HepG2 (cell line): ENCODE data around the gene NRDC. TPM values are rescaled to one million over a fixed set of nuclear protein-coding genes. Genes with fewer than 3 reads are reported as not detected.

Experiments
- ATAC-seq: fragments of 200-7000 bp; cut with Tn5 transposase; 3 replicates; pipeline ENCODE4 v1.9.1; 2020; ENCODE audit warnings: mild to moderate bottlenecking, moderate library complexity
- BruUV-seq: library from RNA; stranded (reverse); fragments of 400-500 nt; replicated peaks from 2 replicates; lab custom pipeline; 2021; lab: Mats Ljungman, UMichigan
- CTCF ChIA-PET: fragments of 300-600 bp; formaldehyde crosslinking; extraction: SDS; loops from one replicate; lab custom pipeline; 2021; ENCODE audit warnings: low total read pairs, inconsistent platforms, low intra/inter-chr PET ratio; lab: Yijun Ruan, JAX
- POLR2A ChIA-PET: fragments of 350-600 bp; sonication (Branson Sonifier 250); formaldehyde crosslinking; loops from one replicate; lab custom pipeline; 2020; ENCODE audit warnings: antibody characterized with exemption, inconsistent platforms; lab: Yijun Ruan, JAX
- DNase-seq: peaks from one replicate; pipeline ENCODE4 v3.0.0-alpha.2; 2015; ENCODE audit warnings: low spot score
- FAIRE-seq: peaks from 3 replicates; lab custom pipeline; 2011; peaks lifted over from hg19 to GRCh38; lab: Jason Lieb, UNC
- H2AFZ ChIP-seq: one replicate; pipeline ENCODE4 v1.6.1; 2011; ENCODE audit warnings: low read length, inconsistent platforms
- H3K27ac ChIP-seq: fragments of 300-600 bp; 3 replicates; pipeline ENCODE4 v1.8.0; 2011; ENCODE audit warnings: mixed run types, mild to moderate bottlenecking, mixed read lengths, low read length, inconsistent platforms; ENCODE audit not compliant: insufficient read depth; ENCODE audit errors: extremely low read length
- H3K27me3 ChIP-seq, 2 experiments: fragments of 200-600 bp in 1 of 2; 2 replicates in 1 of 2; 3 replicates in 1 of 2; pipeline versions ENCODE4 v1.6.0 to v1.8.0; 2011; ENCODE audit warnings: low read length in 2 of 2, mild to moderate bottlenecking in 2 of 2, moderate library complexity in 2 of 2, inconsistent platforms in 1 of 2; ENCODE audit not compliant: insufficient read depth in 2 of 2, control insufficient read depth in 1 of 2
- H3K36me3 ChIP-seq, 2 experiments: fragments of 200-600 bp in 1 of 2; replicated peaks in 1 of 2; 2 replicates in 1 of 2; 3 replicates in 1 of 2; pipeline versions ENCODE4 v1.5.1 to v1.8.0; 2011; ENCODE audit warnings: low read length in 2 of 2, inconsistent platforms in 1 of 2; ENCODE audit not compliant: insufficient read depth in 2 of 2, control insufficient read depth in 1 of 2
- H3K4me1 ChIP-seq: 2 replicates; pipeline ENCODE4 v1.5.1; 2012; ENCODE audit warnings: low read length, inconsistent platforms; ENCODE audit not compliant: insufficient read depth
- H3K4me2 ChIP-seq: 2 replicates; pipeline ENCODE4 v1.6.0; 2011; ENCODE audit warnings: low read depth, low read length, inconsistent platforms
- H3K4me3 ChIP-seq, 3 experiments: fragments of 200-600 bp in 1 of 3; sonication (generic), shearing (Covaris generic) in 1 of 3; replicated peaks in 1 of 3; 2 replicates each; pipeline ENCODE4 v1.5.1; 2011 to 2016; ENCODE audit warnings: low read length in 3 of 3, inconsistent platforms in 2 of 3, low read depth in 2 of 3, mild to moderate bottlenecking in 2 of 3, control low read depth in 1 of 3, mixed read lengths in 1 of 3; ENCODE audit not compliant: insufficient read depth in 1 of 3
- H3K79me2 ChIP-seq: one replicate; pipeline ENCODE4 v1.6.1; 2011; ENCODE audit warnings: low read length, inconsistent platforms; ENCODE audit not compliant: insufficient read depth
- H3K9ac ChIP-seq: 2 replicates; pipeline ENCODE4 v1.6.0; 2011; ENCODE audit warnings: mild to moderate bottlenecking, low read depth, low read length, inconsistent platforms; ENCODE audit not compliant: insufficient read depth
- H3K9me3 ChIP-seq: 2 replicates; pipeline ENCODE4 v1.5.1; 2012; ENCODE audit warnings: mild to moderate bottlenecking, low read length
- H4K20me1 ChIP-seq: 2 replicates; pipeline ENCODE4 v1.6.0; 2011; ENCODE audit warnings: inconsistent platforms, mild to moderate bottlenecking, low read length, moderate library complexity; ENCODE audit not compliant: insufficient read depth
- ATAD3A ChIP-seq: sonication (generic); formaldehyde crosslinking; IDR thresholded peaks from 2 replicates; pipeline ENCODE4 v1.4.0; 2020; ENCODE audit warnings: missing genetic modification reagents
- FOXJ3 ChIP-seq: sonication (generic); formaldehyde crosslinking; IDR thresholded peaks from 2 replicates; pipeline ENCODE4 v1.4.0; 2020; ENCODE audit warnings: missing genetic modification reagents, mild to moderate bottlenecking, borderline replicate concordance
- GABPB1 ChIP-seq: IDR thresholded peaks from 2 replicates; pipeline ENCODE4 v1.6.1; 2016; ENCODE audit warnings: mild to moderate bottlenecking, missing genetic modification reagents, moderate library complexity, missing compliant biosample characterization
- NFE2L2 ChIP-seq: fragments of 150-350 bp; IDR thresholded peaks from 2 replicates; pipeline ENCODE4 v1.6.1; 2014; ENCODE audit warnings: low read length
- NR3C1 ChIP-seq: sonication (generic); formaldehyde crosslinking; IDR thresholded peaks from 2 replicates; pipeline ENCODE4 v1.4.0; 2020; ENCODE audit warnings: missing genetic modification reagents
- SIX4 ChIP-seq: sonication (generic); formaldehyde crosslinking; IDR thresholded peaks from 2 replicates; pipeline ENCODE4 v1.4.0; 2020; ENCODE audit warnings: missing genetic modification reagents
- WGBS: methylation state at CpG from one replicate; pipeline ENCODE4 v1.1.6; 2017; ENCODE audit warnings: low lambda C conversion rate; 5-methylcytosine and 5-hydroxymethylcytosine counted together
- in situ Hi-C: cut with HindIII; loops from 2 replicates; pipeline ENCODE4 v1.10.0; 2017; ENCODE audit warnings: low pct_unique_long_range_greater_than_20kb; ENCODE audit not compliant: extremely low pct_ligation_motif_present
- intact Hi-C: fragments of 100-400 bp; cut with micrococcal nuclease; formaldehyde crosslinking; loops from one replicate; pipeline ENCODE4 v1.10.0; 2022; ENCODE audit not compliant: unreplicated experiment
- polyA plus RNA-seq, 8 experiments: library from polyadenylated mRNA; depleted of rRNA in 3 of 8; stranded (reverse) in 7 of 8; unstranded in 1 of 8; fragments of >200 nt; fragmentation: Illumina TruSeq in 4 of 8; extraction: Trizol in 4 of 8; gene quantifications; 2 replicates each; pipeline versions ENCODE4 v1.2.1 to v1.2.3, GENCODE V29; 2011 to 2016; ENCODE audit warnings: low read depth in 4 of 8, missing spikeins in 1 of 8, mixed read lengths in 1 of 8; ENCODE audit not compliant: insufficient read depth in 1 of 8
- total RNA-seq, 5 experiments: library from RNA; depleted of rRNA; stranded (reverse); fragments of >200 nt; fragmentation: Illumina TruSeq; extraction: Trizol; gene quantifications; 2 replicates each; pipeline ENCODE4 v1.2.3, GENCODE V29; 2016; ENCODE audit warnings: low read depth in 1 of 5
- TF ChIP-seq, protein P1 (sequence below): sonication (generic); formaldehyde crosslinking; IDR thresholded peaks from 2 replicates; pipeline ENCODE4 v1.5.0; 2020; ENCODE audit warnings: mild to moderate bottlenecking, missing genetic modification reagents
- TF ChIP-seq, protein P2 (sequence below): sonication (generic); formaldehyde crosslinking; IDR thresholded peaks from 2 replicates; pipeline ENCODE4 v1.4.0; 2020; ENCODE audit warnings: missing genetic modification reagents, borderline replicate concordance
- TF ChIP-seq, protein P3 (sequence below): IDR thresholded peaks from 2 replicates; pipeline ENCODE4 v1.6.1; 2016; ENCODE audit warnings: missing genetic modification reagents, missing compliant biosample characterization
- TF ChIP-seq, protein P4 (sequence below): sonication (generic); formaldehyde crosslinking; IDR thresholded peaks from 2 replicates; pipeline ENCODE4 v1.4.0; 2020; ENCODE audit warnings: missing genetic modification reagents
- TF ChIP-seq, protein P5 (sequence below): sonication (generic); formaldehyde crosslinking; IDR thresholded peaks from 2 replicates; pipeline ENCODE4 v1.5.0; 2020; ENCODE audit warnings: missing genetic modification reagents, mild to moderate bottlenecking, borderline replicate concordance

Gene NRDC
- total and polyA plus RNA-seq, 2 of the 13 experiments (the other 11 are each of a cell fraction or from before 2014, with no cell fraction given) = 57.6 to 64.9 TPM

DNA sequence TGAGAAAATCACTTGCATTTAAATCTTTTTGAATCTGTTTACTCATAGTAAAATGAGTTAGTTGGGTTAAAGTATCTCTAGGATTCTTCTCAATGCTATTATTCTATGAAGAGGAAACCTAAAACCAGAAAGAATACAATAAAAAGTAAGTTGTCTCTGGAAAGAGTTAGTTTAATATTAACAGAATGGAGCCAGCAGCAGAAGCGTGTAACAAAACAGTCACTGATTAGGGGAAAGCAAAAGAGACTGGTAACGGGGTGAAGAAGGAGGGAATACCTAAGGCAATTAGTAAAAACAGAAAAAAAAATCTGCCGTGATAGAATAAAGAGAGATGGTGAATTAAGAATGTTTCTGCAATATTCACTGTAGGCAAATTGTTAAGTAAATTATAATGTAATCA, 60.0 kb downstream of the NRDC start:
- Histone ChIP-seq H3K27me3 (no peaks in the 10 kb centered on the region), H3K4me1 (peaks cover 11% of the 10 kb centered on the region), H2AFZ (no peak overlapping the region), H3K9ac (no peak overlapping the region), H3K4me3 (no peak overlapping the region), H3K9me3 (no peaks in the 10 kb centered on the region), H3K79me2 (no peaks in the 10 kb centered on the region), H4K20me1 (no peaks in the 10 kb centered on the region), H3K4me2 (no peak overlapping the region), H3K27ac (no peak overlapping the region), H3K36me3 (peaks cover 2 to 37% of the 10 kb centered on the region in 2 experiments)
- CTCF ChIA-PET = no interaction called here
- DNase-seq (no peak), FAIRE-seq (no peak), ATAC-seq (no peak)
- TF ChIP-seq FOXJ3 (CRISPR knock-in tag) = no peak
- TF ChIP-seq, protein P1, sequence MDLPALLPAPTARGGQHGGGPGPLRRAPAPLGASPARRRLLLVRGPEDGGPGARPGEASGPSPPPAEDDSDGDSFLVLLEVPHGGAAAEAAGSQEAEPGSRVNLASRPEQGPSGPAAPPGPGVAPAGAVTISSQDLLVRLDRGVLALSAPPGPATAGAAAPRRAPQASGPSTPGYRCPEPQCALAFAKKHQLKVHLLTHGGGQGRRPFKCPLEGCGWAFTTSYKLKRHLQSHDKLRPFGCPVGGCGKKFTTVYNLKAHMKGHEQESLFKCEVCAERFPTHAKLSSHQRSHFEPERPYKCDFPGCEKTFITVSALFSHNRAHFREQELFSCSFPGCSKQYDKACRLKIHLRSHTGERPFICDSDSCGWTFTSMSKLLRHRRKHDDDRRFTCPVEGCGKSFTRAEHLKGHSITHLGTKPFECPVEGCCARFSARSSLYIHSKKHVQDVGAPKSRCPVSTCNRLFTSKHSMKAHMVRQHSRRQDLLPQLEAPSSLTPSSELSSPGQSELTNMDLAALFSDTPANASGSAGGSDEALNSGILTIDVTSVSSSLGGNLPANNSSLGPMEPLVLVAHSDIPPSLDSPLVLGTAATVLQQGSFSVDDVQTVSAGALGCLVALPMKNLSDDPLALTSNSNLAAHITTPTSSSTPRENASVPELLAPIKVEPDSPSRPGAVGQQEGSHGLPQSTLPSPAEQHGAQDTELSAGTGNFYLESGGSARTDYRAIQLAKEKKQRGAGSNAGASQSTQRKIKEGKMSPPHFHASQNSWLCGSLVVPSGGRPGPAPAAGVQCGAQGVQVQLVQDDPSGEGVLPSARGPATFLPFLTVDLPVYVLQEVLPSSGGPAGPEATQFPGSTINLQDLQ = no peak
- TF ChIP-seq GABPB1 (CRISPR knock-in tag) = no peak
- TF ChIP-seq SIX4 (CRISPR knock-in tag) = no peak
- no peak for TF ChIP-seq NFE2L2
- TF ChIP-seq, protein P2, sequence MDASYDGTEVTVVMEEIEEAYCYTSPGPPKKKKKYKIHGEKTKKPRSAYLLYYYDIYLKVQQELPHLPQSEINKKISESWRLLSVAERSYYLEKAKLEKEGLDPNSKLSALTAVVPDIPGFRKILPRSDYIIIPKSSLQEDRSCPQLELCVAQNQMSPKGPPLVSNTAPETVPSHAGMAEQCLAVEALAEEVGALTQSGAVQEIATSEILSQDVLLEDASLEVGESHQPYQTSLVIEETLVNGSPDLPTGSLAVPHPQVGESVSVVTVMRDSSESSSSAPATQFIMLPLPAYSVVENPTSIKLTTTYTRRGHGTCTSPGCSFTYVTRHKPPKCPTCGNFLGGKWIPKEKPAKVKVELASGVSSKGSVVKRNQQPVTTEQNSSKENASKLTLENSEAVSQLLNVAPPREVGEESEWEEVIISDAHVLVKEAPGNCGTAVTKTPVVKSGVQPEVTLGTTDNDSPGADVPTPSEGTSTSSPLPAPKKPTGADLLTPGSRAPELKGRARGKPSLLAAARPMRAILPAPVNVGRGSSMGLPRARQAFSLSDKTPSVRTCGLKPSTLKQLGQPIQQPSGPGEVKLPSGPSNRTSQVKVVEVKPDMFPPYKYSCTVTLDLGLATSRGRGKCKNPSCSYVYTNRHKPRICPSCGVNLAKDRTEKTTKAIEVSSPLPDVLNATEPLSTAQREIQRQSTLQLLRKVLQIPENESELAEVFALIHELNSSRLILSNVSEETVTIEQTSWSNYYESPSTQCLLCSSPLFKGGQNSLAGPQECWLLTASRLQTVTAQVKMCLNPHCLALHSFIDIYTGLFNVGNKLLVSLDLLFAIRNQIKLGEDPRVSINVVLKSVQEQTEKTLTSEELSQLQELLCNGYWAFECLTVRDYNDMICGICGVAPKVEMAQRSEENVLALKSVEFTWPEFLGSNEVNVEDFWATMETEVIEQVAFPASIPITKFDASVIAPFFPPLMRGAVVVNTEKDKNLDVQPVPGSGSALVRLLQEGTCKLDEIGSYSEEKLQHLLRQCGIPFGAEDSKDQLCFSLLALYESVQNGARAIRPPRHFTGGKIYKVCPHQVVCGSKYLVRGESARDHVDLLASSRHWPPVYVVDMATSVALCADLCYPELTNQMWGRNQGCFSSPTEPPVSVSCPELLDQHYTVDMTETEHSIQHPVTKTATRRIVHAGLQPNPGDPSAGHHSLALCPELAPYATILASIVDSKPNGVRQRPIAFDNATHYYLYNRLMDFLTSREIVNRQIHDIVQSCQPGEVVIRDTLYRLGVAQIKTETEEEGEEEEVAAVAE (CRISPR knock-in tag) = no peak
- TF ChIP-seq, protein P3, sequence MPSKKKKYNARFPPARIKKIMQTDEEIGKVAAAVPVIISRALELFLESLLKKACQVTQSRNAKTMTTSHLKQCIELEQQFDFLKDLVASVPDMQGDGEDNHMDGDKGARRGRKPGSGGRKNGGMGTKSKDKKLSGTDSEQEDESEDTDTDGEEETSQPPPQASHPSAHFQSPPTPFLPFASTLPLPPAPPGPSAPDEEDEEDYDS (CRISPR knock-in tag) = no peak
- TF ChIP-seq ATAD3A = no peak
- TF ChIP-seq, protein P4, sequence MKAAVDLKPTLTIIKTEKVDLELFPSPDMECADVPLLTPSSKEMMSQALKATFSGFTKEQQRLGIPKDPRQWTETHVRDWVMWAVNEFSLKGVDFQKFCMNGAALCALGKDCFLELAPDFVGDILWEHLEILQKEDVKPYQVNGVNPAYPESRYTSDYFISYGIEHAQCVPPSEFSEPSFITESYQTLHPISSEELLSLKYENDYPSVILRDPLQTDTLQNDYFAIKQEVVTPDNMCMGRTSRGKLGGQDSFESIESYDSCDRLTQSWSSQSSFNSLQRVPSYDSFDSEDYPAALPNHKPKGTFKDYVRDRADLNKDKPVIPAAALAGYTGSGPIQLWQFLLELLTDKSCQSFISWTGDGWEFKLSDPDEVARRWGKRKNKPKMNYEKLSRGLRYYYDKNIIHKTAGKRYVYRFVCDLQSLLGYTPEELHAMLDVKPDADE (CRISPR knock-in tag) = no peak
- TF ChIP-seq, protein P5, sequence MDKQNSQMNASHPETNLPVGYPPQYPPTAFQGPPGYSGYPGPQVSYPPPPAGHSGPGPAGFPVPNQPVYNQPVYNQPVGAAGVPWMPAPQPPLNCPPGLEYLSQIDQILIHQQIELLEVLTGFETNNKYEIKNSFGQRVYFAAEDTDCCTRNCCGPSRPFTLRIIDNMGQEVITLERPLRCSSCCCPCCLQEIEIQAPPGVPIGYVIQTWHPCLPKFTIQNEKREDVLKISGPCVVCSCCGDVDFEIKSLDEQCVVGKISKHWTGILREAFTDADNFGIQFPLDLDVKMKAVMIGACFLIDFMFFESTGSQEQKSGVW (CRISPR knock-in tag) = no peak
- TF ChIP-seq NR3C1 (CRISPR knock-in tag) = no peak
- 83% methylated on average over 3 of the region's 3 CpGs for WGBS
- in situ Hi-C loops = no loop called here
- POLR2A ChIA-PET = no interaction called here
- intact Hi-C loops = no loop called here
- BruUV-seq = no TSS peak
